ENCODE results near the gene ID4.
"Not testable (repeated sequence)": the region's sequence is repeated elsewhere in the genome, so short reads cannot be mapped to it uniquely, and the experiment has no call there.

Gene ID4

GRCh38 chr6:19834858-19835257, 2.3 kb upstream of the ID4 start:
- DNase-seq, result no peak

- DNase-seq, result no peak
These were observed 1.6 kb upstream of the ID4 start for GRCh38 chr6:19835605-19836004.

DNA sequence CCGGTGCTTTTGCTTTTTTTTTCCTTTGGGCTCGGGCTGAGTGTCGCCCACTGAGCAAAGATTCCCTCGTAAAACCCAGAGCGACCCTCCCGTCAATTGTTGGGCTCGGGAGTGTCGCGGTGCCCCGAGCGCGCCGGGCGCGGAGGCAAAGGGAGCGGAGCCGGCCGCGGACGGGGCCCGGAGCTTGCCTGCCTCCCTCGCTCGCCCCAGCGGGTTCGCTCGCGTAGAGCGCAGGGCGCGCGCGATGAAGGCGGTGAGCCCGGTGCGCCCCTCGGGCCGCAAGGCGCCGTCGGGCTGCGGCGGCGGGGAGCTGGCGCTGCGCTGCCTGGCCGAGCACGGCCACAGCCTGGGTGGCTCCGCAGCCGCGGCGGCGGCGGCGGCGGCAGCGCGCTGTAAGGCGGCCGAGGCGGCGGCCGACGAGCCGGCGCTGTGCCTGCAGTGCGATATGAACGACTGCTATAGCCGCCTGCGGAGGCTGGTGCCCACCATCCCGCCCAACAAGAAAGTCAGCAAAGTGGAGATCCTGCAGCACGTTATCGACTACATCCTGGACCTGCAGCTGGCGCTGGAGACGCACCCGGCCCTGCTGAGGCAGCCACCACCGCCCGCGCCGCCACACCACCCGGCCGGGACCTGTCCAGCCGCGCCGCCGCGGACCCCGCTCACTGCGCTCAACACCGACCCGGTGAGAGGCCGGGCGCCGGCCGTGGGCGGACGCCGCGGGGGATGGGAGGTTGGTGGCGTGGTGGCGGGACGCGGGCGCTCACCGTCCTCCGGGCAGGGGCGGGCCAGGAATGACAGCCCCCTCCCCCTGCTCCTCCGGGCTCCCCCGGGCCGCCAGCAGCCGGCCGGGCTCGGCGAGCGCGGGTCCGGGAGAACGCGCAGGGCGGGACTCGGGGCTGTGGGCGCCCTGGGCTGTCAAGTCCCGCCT, 606 bp downstream of the ID4 start:
- no peak for DNase-seq

- DNase-seq, result no peak
These were observed 1.5 kb downstream of the ID4 start for GRCh38 chr6:19838442-19839236.

DNA sequence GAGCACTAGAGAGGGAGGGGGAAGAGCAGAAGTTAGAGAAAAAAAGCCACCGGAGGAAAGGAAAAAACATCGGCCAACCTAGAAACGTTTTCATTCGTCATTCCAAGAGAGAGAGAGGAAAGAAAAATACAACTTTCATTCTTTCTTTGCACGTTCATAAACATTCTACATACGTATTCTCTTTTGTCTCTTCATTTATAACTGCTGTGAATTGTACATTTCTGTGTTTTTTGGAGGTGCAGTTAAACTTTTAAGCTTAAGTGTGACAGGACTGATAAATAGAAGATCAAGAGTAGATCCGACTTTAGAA, 2.0 kb downstream of the ID4 start:
- no peak for DNase-seq

GRCh38 chr6:19839788-19840187, 2.6 kb downstream of the ID4 start:
- no peak for DNase-seq

DNA sequence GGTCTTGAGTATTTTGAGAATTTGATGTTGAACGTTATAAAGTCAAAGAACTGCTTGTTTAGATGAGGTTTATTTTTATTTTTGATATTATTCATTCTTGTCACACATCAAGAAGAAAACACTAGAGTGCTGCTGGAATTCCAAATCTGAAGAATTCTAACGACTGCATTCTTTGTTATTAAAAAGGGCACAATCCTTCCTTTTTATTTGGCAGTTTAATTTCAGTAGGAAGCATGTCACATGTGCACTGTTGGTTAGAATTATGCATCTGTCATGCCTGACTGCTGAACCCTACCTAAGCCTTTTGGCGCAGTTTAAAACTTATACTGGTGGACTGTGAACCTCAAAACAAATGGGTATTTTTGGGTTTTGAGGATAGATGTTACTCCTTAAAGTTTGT, 4.0 kb downstream of the ID4 start:
- DNase-seq, result no peak

DNA sequence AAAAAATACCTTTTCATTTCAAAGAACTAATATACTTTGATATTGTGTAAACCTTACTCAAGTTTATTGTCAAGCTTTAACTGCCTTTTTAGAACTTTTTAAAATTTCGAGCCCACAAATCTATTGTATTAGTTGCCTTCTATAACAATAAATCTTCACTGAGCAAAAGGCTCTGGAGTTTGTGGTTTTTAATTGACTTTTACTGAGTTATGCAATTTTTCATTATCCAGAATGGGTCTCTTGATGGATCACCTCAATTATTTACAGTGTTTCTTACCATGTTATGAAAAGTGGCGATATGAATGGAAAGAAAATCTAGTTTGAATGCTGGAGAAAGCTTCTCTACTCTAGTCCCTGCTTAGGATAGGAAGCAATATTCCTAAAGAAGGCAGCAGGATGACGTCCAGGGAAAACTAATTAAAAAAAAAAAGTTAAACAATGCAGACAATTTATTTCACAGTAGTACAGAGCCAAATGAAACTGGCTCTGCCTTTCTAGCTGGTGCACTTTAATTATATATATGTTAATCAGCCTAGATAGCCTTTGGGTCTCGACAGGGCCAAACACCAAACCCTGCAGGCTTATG, 5.0 kb downstream of the ID4 start:
- no peak for DNase-seq

DNA sequence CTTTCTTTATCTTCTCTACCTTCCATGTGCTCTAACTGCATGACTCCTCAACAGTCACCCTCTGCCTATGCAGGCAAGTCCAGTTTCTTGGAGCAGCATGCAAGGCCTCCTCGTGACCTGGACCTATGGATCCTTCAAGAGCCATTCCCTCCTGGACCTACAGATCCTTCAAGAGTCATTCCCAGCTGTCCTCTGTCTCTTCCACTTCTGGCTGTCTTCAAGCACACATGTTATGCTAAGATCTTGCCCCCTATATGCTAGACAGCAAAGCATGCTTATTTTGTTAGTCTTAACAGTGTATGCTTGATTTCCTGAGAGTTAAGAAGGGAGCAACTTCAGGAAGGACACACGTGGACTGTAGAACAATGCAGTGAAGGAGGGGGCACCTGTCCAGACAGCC, 7.5 kb downstream of the ID4 start:
- no peak for DNase-seq

DNA sequence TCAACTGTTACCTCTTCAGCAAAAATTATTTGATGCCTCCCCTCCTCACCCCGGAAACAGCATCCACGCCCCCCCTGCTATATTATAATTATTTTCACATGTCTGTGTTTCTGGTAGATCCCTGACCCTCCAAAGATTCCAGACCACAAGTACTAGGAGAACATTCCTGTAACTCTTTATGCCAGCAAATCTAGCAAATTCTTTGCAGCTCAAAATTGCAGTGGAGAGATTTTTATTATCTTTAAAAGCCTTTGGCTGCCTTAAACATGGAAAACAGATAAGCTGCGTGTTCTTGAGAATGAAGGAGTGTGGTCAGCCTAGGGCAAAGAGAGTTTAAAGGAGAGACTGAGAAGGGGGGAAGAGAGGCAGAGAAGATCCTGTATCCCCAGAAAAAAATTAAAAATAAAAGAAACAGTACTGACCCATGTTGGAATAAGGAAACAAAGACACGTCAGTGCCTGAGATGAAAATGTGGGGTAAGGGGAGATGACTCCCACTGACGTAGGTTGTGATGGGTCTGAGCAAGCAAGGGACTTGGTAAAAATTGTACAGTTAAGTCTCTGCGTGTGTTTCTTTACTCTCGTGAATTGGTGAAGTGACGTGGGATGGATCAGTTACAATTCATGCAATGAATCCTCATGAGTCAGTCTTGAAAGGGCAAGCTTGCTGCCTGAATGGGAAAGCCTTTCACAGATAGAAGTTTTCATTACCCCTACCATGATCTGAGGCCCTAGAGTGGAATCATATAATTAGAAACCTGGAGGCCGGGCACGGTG, 8.3 kb downstream of the ID4 start:
- DNase-seq, result no peak

DNA sequence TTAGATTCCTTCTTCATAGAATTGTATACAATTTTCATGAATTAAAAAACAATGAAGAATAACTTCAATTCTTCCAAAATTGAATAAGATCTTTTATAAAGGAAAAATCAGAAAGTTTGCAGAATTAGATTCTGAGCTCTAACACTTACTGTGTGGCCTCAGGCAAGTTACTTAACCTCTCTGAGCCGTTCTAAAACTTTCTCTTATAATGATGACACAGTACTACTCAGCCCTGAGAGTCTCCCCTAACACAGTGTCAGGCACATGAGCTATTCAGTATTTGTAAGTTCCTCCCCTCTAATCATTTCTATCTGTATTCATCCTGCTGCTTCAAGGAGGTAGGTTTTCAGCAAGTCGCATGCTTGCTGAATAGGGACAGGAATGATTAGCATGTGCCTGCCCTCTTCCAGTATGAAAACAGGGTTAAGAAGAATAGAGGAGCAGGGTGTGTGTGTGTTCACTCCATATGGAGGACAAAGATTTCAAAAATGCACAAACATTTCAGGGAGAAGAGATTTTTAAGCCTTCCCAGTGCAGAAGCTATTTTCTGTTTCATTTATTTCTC, 11.4 kb downstream of the ID4 start:
- no peak for DNase-seq

DNA sequence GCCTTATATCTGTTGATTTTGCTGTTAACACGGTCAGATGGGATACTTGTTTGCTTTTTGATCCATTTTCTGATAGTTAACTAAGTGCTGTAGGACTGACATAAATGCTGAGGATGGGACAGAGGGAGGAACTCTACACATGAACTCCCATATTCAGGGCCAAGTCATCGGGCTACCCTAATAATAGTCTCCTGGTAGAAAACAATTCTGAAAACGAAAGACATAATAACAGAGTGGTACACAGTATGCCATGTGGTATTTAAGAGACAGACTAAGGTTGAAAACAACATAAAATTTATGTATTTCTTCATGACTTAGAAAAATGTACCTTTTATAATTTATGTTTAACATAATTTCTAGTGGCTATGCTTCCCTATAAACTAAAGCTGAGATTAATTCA, 12.0 kb downstream of the ID4 start:
- DNase-seq, result no peak

GRCh38 chr6:19849755-19850154, 12.6 kb downstream of the ID4 start:
- no peak for DNase-seq

DNA sequence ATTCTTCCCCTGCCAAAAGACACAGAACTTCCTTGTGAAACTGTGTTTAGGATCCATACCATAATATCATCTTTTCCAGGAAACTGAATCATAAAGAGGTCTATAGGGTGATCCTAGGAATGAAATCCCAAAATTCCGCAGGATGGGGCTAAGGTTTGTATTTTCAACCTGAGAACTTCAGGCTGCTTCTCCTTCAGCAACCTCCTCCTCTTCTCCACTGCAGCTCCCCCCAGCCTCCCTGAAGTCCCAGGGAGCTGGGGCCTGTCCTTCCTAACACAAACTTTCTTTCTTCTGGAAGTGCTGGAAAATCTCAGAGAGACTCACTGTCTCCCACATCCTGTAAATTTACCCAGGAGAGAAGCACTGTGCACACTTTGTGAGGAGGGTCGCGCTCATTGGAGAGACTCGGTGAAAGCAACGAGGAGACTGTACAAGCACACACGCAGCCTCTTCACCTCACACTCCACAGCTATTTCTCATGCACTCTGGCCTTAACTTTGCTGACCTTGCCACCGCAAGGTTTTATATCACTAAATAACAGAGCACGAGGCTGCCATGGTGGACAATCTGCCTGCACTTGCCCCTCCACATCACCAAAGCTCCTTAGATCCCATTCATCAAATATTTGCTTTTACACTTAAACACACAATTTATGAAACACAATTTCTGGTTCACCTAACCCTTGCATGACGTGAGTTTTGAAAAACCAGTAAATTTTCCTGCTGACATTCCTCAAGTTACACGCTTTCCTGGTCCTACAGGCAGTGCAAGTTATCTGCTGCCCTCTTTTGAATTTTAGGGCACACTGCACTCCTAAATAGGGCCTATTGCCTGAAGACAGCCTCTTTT, 14.3 kb downstream of the ID4 start:
- no peak for DNase-seq

DNA sequence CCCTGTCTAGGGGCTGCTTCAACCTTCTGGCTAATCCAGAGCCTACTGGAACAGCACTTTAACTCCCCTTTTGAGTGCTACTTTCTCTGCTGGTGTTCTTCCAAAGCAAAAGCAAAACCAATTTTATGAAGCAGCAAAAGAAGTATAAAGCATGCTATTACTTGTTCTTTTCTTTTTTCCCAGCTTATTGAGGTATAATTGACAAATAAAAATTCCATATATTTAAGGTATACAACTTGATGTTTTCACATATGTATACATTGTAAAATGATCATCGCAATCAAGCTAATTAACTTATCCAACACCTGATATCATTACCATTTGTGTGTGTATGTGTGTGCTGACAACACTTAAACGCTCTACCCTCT, 14.9 kb downstream of the ID4 start:
- DNase-seq, result no peak

DNA sequence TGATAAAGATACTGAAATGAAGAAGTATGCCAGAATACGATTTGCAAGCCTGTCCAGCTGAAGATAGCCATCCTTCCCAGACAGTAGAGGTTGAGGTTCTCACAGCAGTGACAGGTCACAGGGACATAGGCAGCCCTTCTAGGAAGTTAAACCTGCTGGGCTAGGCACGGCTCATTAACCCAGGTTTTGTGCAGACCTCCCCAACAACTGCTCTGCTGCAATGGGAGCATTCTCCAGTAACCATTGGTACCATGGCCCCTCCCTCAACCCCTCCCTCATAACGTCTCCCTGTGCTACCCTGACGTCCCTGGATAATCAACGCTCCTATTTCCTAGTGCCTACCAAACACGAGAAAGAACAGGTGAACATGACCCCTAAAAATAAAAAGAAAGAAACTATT, 15.8 kb downstream of the ID4 start:
- DNase-seq, result no peak

- DNase-seq, result not testable (repeated sequence)
These were observed 17.3 kb downstream of the ID4 start for GRCh38 chr6:19854421-19855015.

DNA sequence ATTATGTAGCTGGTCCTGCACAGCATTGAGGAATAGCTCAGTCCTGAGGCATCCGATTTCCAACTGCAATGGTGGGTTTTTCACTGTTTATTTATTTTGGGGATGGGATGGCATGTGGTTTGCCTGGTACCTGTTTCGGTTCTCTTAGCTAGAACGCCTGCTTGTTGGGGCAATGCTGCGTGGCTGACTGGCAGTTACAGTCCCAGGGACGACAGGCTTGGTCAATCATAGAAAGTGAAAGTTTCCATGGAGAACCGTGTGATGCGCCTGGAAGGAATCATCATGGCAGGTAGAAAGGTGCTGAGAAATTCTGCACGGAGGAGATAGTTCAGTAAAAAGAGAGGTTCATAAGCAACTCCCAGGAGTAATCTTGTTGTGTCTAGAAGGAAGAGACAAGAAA, 18.4 kb downstream of the ID4 start:
- no peak for DNase-seq

DNA sequence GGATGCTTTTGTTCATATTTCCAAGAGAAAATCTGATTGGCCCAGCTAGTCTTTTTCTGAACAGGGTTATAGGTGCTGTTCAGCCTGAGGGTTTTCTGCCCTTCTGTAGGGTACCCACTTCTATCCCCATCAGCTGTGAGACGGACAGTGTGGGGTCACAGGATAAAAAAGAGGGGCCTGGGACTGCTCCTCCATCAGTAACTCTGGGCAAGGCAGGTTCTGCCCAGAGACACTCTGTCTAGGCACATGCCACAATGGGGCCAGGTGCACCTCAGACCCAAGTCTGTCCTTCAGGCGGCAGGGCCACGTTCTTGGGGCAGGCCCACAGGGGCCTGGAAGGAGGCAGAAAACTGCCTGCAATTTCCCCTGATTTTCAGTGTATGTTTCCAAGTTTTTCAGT, 20.0 kb downstream of the ID4 start:
- DNase-seq, result no peak

DNA sequence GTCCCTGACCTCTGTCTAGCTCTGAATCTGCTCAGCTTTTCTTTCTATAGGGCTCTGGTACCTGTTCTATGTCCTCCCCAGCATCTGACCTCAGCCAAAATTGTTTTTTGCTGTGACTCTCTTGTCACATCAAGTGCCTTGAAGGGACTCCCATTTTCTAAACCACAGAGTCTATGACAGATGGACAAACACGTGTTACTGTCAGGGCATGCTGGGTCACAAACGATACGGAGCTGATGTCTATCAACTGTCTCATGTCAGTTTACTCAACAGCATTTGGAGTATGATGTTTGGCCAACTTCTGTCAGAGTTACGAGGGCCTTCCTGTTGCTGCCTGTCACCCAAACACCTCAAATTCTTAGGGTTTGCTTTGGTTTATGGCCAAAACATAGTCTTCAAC, 20.5 kb downstream of the ID4 start:
- no peak for DNase-seq

DNA sequence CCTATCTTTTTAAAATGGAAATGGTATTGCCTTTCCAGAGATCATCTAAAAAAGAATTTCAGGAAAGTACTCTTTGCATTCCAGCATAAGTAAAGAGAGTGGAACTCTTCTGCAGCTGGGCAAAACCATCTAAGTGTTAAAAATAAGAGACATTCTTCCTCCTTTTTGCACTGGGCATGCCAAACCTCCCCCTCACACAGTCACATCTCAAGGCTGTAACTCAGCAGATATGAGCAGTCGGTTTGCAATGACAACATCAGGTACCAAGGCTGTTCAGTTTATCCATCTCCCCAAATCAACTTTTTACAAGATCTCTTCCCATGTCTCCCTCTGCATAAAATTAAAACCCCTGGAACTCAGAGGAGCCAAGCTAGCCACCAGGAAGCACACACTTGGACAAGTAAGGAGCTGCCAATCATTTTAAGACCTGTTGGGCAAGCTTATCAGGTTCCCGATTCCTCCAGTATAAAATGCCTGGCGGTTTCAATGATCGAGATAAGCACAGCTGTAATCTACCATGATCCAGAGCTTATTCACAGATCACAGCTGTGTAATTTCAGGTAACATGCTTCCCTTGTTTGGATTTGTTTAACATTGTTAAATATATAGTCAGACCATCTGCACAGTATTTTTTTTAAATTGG, 23.2 kb downstream of the ID4 start:
- DNase-seq, result no peak

All from inflammatory macrophage treated with lipopolysaccharide for 1 hour (primary cell).